SK-N-SH treated with all-trans-retinoic acid at 6 μM for 48 hours (cell line): ENCODE measurements around the gene RPS24.

Experiments
- CSDC2 ChIP-seq: fragments of 250-450 bp; sonication (Bioruptor Pico); IDR thresholded peaks from 2 replicates; pipeline ENCODE4 v1.5.0; 2020; ENCODE audit warnings: mild to moderate bottlenecking, moderate library complexity
- ESRRG ChIP-seq: fragments of 250-450 bp; sonication (Bioruptor Pico); IDR thresholded peaks from 2 replicates; pipeline ENCODE4 v1.6.1; 2021; ENCODE audit warnings: mild to moderate bottlenecking
- ISL1 ChIP-seq: fragments of 250-450 bp; sonication (Bioruptor Pico); IDR thresholded peaks from 2 replicates; pipeline ENCODE4 v2.1.2; 2022; ENCODE audit warnings: mild to moderate bottlenecking, moderate library complexity
- OSR1 ChIP-seq: fragments of 250-450 bp; sonication (Bioruptor Pico); IDR thresholded peaks from 2 replicates; pipeline ENCODE4 v1.8.0; 2022; ENCODE audit warnings: moderate library complexity, mild to moderate bottlenecking, inconsistent platforms
- PATZ1 ChIP-seq: fragments of 250-450 bp; sonication (Bioruptor Pico); IDR thresholded peaks from 2 replicates; pipeline ENCODE4 v1.8.0; 2020; ENCODE audit warnings: mild to moderate bottlenecking, moderate library complexity, borderline replicate concordance
- RARB ChIP-seq: fragments of 250-450 bp; sonication (Bioruptor Pico); IDR thresholded peaks from 2 replicates; pipeline ENCODE4 v1.8.0; 2021; ENCODE audit warnings: mild to moderate bottlenecking, moderate library complexity
- TCF4 ChIP-seq: fragments of 250-450 bp; sonication (Bioruptor Pico); IDR thresholded peaks from 2 replicates; pipeline ENCODE4 v1.8.0; 2021; ENCODE audit warnings: mild to moderate bottlenecking, moderate library complexity, borderline replicate concordance
- TSHZ2 ChIP-seq: fragments of 250-450 bp; sonication (Bioruptor Pico); IDR thresholded peaks from 2 replicates; pipeline ENCODE4 v1.5.0; 2020; ENCODE audit warnings: mild to moderate bottlenecking, moderate library complexity

- no peak for TF ChIP-seq TSHZ2
- TF ChIP-seq ISL1 = no peak
- no peak for TF ChIP-seq TCF4 (CRISPR knock-in tag)
- TF ChIP-seq PATZ1 (CRISPR knock-in tag) = no peak
- no peak for TF ChIP-seq ESRRG (CRISPR knock-in tag)
- TF ChIP-seq RARB (CRISPR knock-in tag) = no peak
- TF ChIP-seq CSDC2 = no peak
- no peak for TF ChIP-seq OSR1 (CRISPR knock-in tag)
Observed at GRCh38 chr10:78071140-78071856, 37.6 kb downstream of the RPS24 start.
